ENCODE measurements around the gene BORCS6.

DNA sequence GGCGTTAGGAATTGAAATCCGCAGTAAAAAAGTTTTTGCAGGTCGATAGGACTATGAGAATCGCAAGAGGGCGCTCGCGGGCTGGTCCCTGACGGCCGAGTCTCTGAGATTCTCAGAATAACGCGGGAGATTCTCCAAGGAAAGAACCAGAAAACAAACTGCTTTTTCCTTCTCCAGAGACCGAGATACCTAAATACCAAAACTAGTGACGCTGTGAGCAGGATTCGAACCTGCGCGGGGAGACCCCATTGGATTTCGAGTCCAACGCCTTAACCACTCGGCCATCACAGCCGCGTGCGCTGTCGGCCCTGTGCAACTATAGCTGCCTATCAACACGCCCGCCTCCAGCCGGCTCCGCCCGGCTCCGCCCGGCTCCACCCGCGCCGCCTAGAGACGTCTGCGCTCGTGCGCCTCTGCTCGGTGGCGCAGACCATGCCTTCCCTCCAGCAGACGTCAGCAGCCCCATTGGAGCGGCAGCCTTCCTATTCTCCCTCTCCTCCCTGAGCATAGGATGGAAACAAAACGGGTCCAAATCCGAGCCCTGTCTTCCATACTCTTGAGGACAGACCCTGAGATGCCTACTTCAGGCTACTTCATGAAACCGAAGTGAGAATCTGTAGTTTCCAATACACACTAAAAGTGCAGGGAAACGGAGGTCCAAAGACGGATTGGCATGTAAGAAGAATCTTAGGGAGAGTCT is 51.2 kb downstream of the BORCS6 start:
- TF ChIP-seq, protein P1, sequence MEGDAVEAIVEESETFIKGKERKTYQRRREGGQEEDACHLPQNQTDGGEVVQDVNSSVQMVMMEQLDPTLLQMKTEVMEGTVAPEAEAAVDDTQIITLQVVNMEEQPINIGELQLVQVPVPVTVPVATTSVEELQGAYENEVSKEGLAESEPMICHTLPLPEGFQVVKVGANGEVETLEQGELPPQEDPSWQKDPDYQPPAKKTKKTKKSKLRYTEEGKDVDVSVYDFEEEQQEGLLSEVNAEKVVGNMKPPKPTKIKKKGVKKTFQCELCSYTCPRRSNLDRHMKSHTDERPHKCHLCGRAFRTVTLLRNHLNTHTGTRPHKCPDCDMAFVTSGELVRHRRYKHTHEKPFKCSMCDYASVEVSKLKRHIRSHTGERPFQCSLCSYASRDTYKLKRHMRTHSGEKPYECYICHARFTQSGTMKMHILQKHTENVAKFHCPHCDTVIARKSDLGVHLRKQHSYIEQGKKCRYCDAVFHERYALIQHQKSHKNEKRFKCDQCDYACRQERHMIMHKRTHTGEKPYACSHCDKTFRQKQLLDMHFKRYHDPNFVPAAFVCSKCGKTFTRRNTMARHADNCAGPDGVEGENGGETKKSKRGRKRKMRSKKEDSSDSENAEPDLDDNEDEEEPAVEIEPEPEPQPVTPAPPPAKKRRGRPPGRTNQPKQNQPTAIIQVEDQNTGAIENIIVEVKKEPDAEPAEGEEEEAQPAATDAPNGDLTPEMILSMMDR (IDR thresholded peaks at IDR 0.05) = peak; percentile 94
- TF ChIP-seq POLR2AphosphoS5 (IDR thresholded peaks at IDR 0.05; ENCODE audit: low read depth, low read length) = peak; percentile 72; the same call in 1 of the 2 replicates
- TF ChIP-seq, protein P2, sequence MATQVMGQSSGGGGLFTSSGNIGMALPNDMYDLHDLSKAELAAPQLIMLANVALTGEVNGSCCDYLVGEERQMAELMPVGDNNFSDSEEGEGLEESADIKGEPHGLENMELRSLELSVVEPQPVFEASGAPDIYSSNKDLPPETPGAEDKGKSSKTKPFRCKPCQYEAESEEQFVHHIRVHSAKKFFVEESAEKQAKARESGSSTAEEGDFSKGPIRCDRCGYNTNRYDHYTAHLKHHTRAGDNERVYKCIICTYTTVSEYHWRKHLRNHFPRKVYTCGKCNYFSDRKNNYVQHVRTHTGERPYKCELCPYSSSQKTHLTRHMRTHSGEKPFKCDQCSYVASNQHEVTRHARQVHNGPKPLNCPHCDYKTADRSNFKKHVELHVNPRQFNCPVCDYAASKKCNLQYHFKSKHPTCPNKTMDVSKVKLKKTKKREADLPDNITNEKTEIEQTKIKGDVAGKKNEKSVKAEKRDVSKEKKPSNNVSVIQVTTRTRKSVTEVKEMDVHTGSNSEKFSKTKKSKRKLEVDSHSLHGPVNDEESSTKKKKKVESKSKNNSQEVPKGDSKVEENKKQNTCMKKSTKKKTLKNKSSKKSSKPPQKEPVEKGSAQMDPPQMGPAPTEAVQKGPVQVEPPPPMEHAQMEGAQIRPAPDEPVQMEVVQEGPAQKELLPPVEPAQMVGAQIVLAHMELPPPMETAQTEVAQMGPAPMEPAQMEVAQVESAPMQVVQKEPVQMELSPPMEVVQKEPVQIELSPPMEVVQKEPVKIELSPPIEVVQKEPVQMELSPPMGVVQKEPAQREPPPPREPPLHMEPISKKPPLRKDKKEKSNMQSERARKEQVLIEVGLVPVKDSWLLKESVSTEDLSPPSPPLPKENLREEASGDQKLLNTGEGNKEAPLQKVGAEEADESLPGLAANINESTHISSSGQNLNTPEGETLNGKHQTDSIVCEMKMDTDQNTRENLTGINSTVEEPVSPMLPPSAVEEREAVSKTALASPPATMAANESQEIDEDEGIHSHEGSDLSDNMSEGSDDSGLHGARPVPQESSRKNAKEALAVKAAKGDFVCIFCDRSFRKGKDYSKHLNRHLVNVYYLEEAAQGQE (IDR thresholded peaks at IDR 0.05; ENCODE audit: insufficient read depth in 1 of 2, low read depth in 2 of 2, low read length in 1 of 2) = peak in 1 of 2 experiments; percentile 32; a peak in 1 of 4 replicates
- no peak for TF ChIP-seq SIN3A (IDR thresholded peaks at IDR 0.05; ENCODE audit: borderline replicate concordance, insufficient read depth, low read depth, low read length)

Data from Panc1 (cell line).